SK-N-SH (cell line): ENCODE measurements around the gene RARRES1. TPM values are rescaled to one million over a fixed set of nuclear protein-coding genes. Genes with fewer than 3 reads are reported as not detected.

Experiments
- CTCF ChIA-PET: fragments of 300-600, 350-600 bp; formaldehyde crosslinking; extraction: SDS; loops from one replicate; lab custom pipeline; 2021; lab: Yijun Ruan, JAX
- POLR2A ChIA-PET: fragments of 350-600 bp; sonication (Branson Sonifier 250); formaldehyde crosslinking; extraction: SDS; loops from one replicate; lab custom pipeline; 2020; ENCODE audit warnings: antibody characterized with exemption, inconsistent platforms; lab: Yijun Ruan, JAX
- DNase-seq: peaks from one replicate; pipeline ENCODE4 v3.0.0; 2012
- H2AFZ ChIP-seq: fragments of 200-600 bp; sonication (generic); 2 replicates; pipeline ENCODE4 v1.8.1; 2016; ENCODE audit warnings: antibody characterized with exemption, mild to moderate bottlenecking, low read depth
- H3F3A ChIP-seq: fragments of 200-600 bp; sonication (generic); replicated peaks from 2 replicates; pipeline ENCODE3; 2016; ENCODE audit warnings: antibody characterized with exemption, mild to moderate bottlenecking; ENCODE audit not compliant: insufficient read depth
- H3K27ac ChIP-seq, 2 experiments: fragments of 200-500 bp in 1 of 2; fragments of 200-600 bp in 1 of 2; sonication (Bioruptor generic) in 1 of 2; sonication (generic), shearing (Covaris generic) in 1 of 2; 2 replicates each; pipeline versions ENCODE4 v1.5.1 to v1.6.1; 2014 to 2016; ENCODE audit warnings: low read depth in 2 of 2, inconsistent platforms in 1 of 2, low read length in 1 of 2, mild to moderate bottlenecking in 1 of 2, mixed read lengths in 1 of 2
- H3K27me3 ChIP-seq: fragments of 200-600 bp; sonication (generic), shearing (Covaris generic); 2 replicates; pipeline ENCODE4 v1.6.1; 2016; ENCODE audit warnings: mixed run types; ENCODE audit not compliant: insufficient read depth
- H3K36me3 ChIP-seq, 2 experiments: fragments of 200-500 bp in 1 of 2; fragments of 200-600 bp in 1 of 2; sonication (Bioruptor generic) in 1 of 2; sonication (generic) in 1 of 2; replicated peaks in 1 of 2; 2 replicates each; pipeline versions ENCODE3 to v1.5.1; 2014 to 2016; ENCODE audit warnings: low read length in 1 of 2, mild to moderate bottlenecking in 1 of 2; ENCODE audit not compliant: insufficient read depth in 2 of 2, control insufficient read depth in 1 of 2
- H3K4me1 ChIP-seq, 2 experiments: fragments of 200-500 bp in 1 of 2; fragments of 200-600 bp in 1 of 2; sonication (Bioruptor generic) in 1 of 2; sonication (generic), shearing (Covaris generic) in 1 of 2; 2 replicates each; pipeline versions ENCODE4 v1.5.1 to v1.6.1; 2014 to 2016; ENCODE audit warnings: low read depth in 1 of 2, low read length in 1 of 2, mixed run types in 1 of 2; ENCODE audit not compliant: insufficient read depth in 2 of 2, control insufficient read depth in 1 of 2
- H3K4me2 ChIP-seq: fragments of 200-600 bp; sonication (generic), shearing (Covaris generic); 2 replicates; pipeline ENCODE4 v1.6.1; 2017; ENCODE audit warnings: mixed run types
- H3K4me3 ChIP-seq, 2 experiments: fragments of 200-500 bp in 1 of 2; fragments of 200-600 bp in 1 of 2; sonication (Bioruptor generic) in 1 of 2; sonication (generic), shearing (Covaris generic) in 1 of 2; 2 replicates each; pipeline versions ENCODE4 v1.5.1 to v1.8.1; 2014 to 2016; ENCODE audit warnings: low read depth in 2 of 2, inconsistent platforms in 1 of 2, low read length in 1 of 2, mild to moderate bottlenecking in 1 of 2, mixed read lengths in 1 of 2, moderate library complexity in 1 of 2
- H3K79me2 ChIP-seq: fragments of 200-600 bp; sonication (generic); 2 replicates; pipeline ENCODE4 v1.8.1; 2017; ENCODE audit warnings: mild to moderate bottlenecking; ENCODE audit not compliant: insufficient read depth
- H3K9ac ChIP-seq: fragments of 200-600 bp; sonication (generic); 2 replicates; pipeline ENCODE4 v1.6.1; 2017; ENCODE audit warnings: mixed run types
- H3K9me2 ChIP-seq: fragments of 200-600 bp; sonication (generic); 2 replicates; pipeline ENCODE4 v1.6.1; 2017; ENCODE audit warnings: mixed run types
- H3K9me3 ChIP-seq: fragments of 200-600 bp; sonication (generic); 2 replicates; pipeline ENCODE4 v1.6.1; 2017; ENCODE audit warnings: mixed run types, mild to moderate bottlenecking, moderate library complexity
- H4K20me1 ChIP-seq: fragments of 200-600 bp; sonication (generic); 2 replicates; pipeline ENCODE4 v1.6.1; 2017; ENCODE audit warnings: mild to moderate bottlenecking, mixed run types; ENCODE audit not compliant: insufficient read depth
- ELF1 ChIP-seq: IDR thresholded peaks from 2 replicates; pipeline ENCODE4 v1.4.0; 2012
- MAX ChIP-seq: IDR thresholded peaks from 2 replicates; pipeline ENCODE4 v1.4.0; 2012; ENCODE audit warnings: low read depth
- NRF1 ChIP-seq: IDR thresholded peaks from 2 replicates; pipeline ENCODE4 v1.6.1; 2012; ENCODE audit warnings: low read depth, mild to moderate bottlenecking, low read length
- WGBS: methylation state at CpG from one replicate; pipeline ENCODE4 v1.1.6; 2017; ENCODE audit warnings: low lambda C conversion rate; 5-methylcytosine and 5-hydroxymethylcytosine counted together
- polyA plus RNA-seq, 3 experiments: library from polyadenylated mRNA; depleted of rRNA; stranded (reverse); fragments of >200 nt; gene quantifications; 2 replicates each; pipeline ENCODE4 v1.2.3, GENCODE V29; 2012
- TF ChIP-seq, protein P1 (sequence below): IDR thresholded peaks from 2 replicates; pipeline ENCODE4 v1.6.1; 2012; ENCODE audit warnings: mild to moderate bottlenecking, low read depth, low read length, moderate library complexity

The RARRES1 gene
- 0.11 and 0.15 TPM in 2 replicates for polyA plus RNA-seq (2012; rRNA removed)
- polyA plus RNA-seq (2012; cell fraction: cytosol; rRNA removed): 0.14 and 0.48 TPM in 2 replicates
- polyA plus RNA-seq (2012; cell fraction: nucleus; rRNA removed): 0.05 and 0.10 TPM in 2 replicates

DNA sequence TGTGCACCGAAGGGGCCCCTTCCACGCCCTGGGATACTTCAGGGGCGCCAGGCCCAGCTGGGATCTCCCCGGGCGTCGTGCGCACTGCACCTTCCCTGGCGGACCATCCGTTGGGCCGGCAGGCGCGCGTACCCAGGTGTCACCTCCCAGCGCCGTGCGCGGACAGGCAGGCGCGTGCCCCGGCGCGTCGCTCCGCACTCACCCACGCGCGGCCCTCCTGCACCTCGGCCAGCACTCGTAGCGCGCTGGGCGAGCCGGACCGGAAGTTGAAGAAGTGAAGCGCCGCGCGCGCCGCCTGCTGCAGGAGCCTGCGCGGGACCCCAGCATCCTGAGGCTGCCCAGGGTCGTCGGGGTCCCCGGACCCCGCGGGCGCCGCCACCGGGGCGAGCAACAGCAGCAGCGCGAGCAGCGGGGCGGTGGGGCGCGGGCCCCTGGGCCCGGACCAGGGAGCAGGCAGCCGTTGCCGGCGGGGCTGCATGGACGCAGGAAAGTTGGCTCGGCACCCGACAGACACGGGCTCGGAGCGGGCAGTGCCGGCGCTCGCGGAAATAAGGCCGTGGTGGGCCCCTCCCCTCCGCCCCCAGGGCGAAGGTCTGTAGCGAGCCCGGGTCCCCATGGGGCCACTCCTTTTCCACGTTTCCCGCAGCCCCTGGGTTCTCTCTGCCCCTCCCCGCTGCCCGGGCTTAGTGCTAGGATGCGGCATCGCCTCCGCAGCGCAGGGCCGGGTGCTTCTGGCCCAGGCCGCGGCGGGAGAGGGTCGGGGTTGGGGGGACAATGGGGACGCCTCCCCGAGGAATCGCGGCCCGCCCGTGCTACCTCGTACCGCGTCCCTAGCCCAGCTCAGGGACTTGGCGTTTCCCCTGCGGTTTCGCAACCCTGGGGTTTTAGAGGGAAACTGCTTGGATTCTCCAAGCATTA, at the start of gene RARRES1:
Gene RARRES1 (minus strand): TSS at position 520 of the 918 bp plus-strand sequence. CDS start 42 bp downstream, at position 478.
- no peaks in the 10 kb centered on the region for H3K9me3 ChIP-seq
- peaks cover 0 to 6% of the 10 kb centered on the region in 2 experiments; a peak in 1 of 4 replicates for H3K4me1 ChIP-seq
- H3K9ac ChIP-seq: no peak within 1 kb of the TSS
- H3K9me2 ChIP-seq: no peaks in the 10 kb centered on the region
- H3K79me2 ChIP-seq: no peaks in the 10 kb centered on the region
- H3K36me3 ChIP-seq: no peaks in the 10 kb centered on the region
- WGBS: 13% methylated on average over 26 of the region's 101 CpGs
- CTCF ChIA-PET: interaction anchor here (1.0 to 7.3 kb wide), 3 partner anchors 57 to 69 kb away, joined by 3 to 146 read pairs (median 4); no protein-coding TSS in a partner anchor
- POLR2A ChIA-PET: interaction anchor here (0.7 kb wide), 1 partner anchor 69 kb away, joined by 3 read pairs; the partner anchor contains the start of gene MFSD1
- peak; percentile 62; the same call in 1 of the 2 replicates for TF ChIP-seq MAX
- TF ChIP-seq ELF1: no peak
- peak within 1 kb of the TSS in 1 of 2 experiments; percentile 46; a peak in 2 of 4 replicates for H3K4me3 ChIP-seq
- no peaks in the 10 kb centered on the region for H3F3A ChIP-seq
- H3K27me3 ChIP-seq: no peaks in the 10 kb centered on the region
- H4K20me1 ChIP-seq: no peaks in the 10 kb centered on the region
- no peak within 1 kb of the TSS for H2AFZ ChIP-seq
- DNase-seq: peak; percentile 88
- H3K27ac ChIP-seq: no peak within 1 kb of the TSS
- H3K4me2 ChIP-seq: peak within 1 kb of the TSS; percentile 28; the same call in 1 of the 2 replicates

GRCh38 chr3:158781849-158782248, 49.6 kb upstream of the RARRES1 start:
- H3K9me3 ChIP-seq: 0 out of 2 replicates have a peak, but pooled peaks cover 1% of the 10 kb centered on the region
- H3K4me2 ChIP-seq: no peak overlapping the region
- CTCF ChIA-PET: no interaction called here
- H3K9me2 ChIP-seq: no peaks in the 10 kb centered on the region
- TF ChIP-seq, protein P1, sequence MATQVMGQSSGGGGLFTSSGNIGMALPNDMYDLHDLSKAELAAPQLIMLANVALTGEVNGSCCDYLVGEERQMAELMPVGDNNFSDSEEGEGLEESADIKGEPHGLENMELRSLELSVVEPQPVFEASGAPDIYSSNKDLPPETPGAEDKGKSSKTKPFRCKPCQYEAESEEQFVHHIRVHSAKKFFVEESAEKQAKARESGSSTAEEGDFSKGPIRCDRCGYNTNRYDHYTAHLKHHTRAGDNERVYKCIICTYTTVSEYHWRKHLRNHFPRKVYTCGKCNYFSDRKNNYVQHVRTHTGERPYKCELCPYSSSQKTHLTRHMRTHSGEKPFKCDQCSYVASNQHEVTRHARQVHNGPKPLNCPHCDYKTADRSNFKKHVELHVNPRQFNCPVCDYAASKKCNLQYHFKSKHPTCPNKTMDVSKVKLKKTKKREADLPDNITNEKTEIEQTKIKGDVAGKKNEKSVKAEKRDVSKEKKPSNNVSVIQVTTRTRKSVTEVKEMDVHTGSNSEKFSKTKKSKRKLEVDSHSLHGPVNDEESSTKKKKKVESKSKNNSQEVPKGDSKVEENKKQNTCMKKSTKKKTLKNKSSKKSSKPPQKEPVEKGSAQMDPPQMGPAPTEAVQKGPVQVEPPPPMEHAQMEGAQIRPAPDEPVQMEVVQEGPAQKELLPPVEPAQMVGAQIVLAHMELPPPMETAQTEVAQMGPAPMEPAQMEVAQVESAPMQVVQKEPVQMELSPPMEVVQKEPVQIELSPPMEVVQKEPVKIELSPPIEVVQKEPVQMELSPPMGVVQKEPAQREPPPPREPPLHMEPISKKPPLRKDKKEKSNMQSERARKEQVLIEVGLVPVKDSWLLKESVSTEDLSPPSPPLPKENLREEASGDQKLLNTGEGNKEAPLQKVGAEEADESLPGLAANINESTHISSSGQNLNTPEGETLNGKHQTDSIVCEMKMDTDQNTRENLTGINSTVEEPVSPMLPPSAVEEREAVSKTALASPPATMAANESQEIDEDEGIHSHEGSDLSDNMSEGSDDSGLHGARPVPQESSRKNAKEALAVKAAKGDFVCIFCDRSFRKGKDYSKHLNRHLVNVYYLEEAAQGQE: no peak
- no peak for TF ChIP-seq NRF1
- no peak overlapping the region for H3K4me3 ChIP-seq
- H3K9ac ChIP-seq: no peak overlapping the region
- no peak overlapping the region for H3K27ac ChIP-seq
- no peak overlapping the region for H2AFZ ChIP-seq
- H3K27me3 ChIP-seq: no peaks in the 10 kb centered on the region
- H3K36me3 ChIP-seq: peaks cover 0 to 4% of the 10 kb centered on the region in 2 experiments
- WGBS: 48% methylated on average over 1 of the region's 1 CpG
- no peaks in the 10 kb centered on the region for H3K79me2 ChIP-seq
- H3F3A ChIP-seq: no peaks in the 10 kb centered on the region
- DNase-seq: no peak
- H4K20me1 ChIP-seq: no peaks in the 10 kb centered on the region
- POLR2A ChIA-PET: no interaction called here
- H3K4me1 ChIP-seq: no peaks in the 10 kb centered on the region
